Stimulated activated CD4-positive, alpha-beta T cell treated with anti-CD3 and anti-CD28 coated beads, TNF-alpha, amount 100 ng/mL, for 24 hours (primary cell): ENCODE results near the gene TP63.
"Not testable (repeated sequence)": the region's sequence is repeated elsewhere in the genome, so short reads cannot be mapped to it uniquely, and the experiment has no call there.

Source experiments
- DNase-seq, 3 experiments: peaks; one replicate each; pipeline ENCODE4 v3.0.0-alpha.2; 2020; ENCODE audit warnings: low read depth in 3 of 3

TP63 gene

DNA sequence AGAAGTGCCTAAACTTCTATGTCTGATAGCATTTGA, at the start of gene TP63:
TP63 (plus strand) TSS at position 17 of the 36 bp plus-strand sequence. CDS start 127 bp downstream, outside the sequence.
- no peak for DNase-seq

GRCh38 chr3:189582179-189582578, 49.0 kb upstream of the TP63 start:
- DNase-seq, result no peak

- no peak for DNase-seq
Measured at GRCh38 chr3:189584645-189585044, 46.5 kb upstream of the TP63 start.

GRCh38 chr3:189586941-189587663, 44.1 kb upstream of the TP63 start:
- no peak for DNase-seq

DNA sequence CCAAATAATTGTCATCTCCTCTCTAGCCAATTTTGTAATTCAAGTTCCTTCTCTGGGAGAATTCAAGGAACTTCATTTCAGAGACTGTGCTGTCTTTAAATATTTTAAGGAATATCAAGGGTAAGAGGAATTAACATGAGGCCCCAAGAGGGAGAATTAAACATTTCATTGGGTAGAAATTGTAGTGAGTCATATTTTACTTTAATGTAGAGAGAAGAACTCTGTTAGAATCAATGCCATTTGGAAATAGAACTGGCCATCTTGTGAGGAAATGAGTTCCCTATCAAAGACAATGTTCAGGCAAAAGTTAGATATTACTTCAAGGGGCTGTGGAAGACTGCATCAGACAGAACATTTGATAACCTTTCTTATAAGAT, 43.5 kb upstream of the TP63 start:
- no peak for DNase-seq

DNA sequence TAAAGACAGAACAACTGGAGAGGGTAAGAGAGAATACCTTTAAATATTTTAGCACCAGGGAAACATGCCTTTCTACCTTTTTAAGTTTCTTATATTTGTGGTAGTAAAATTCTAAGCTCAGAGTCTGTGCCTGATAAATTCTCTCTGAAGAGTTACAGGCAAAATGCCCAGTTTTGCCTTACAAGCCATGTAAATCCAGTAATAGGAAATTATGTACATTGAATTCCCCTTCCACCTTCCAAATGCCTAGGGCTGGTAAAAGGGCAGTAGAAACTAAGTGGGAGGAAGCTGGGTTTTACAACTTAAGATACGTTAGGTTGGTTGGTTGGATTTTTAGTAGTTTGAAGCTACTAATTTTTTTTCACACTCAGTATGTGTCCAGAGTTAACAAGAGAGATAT, 43.1 kb upstream of the TP63 start:
- DNase-seq, result no peak

DNA sequence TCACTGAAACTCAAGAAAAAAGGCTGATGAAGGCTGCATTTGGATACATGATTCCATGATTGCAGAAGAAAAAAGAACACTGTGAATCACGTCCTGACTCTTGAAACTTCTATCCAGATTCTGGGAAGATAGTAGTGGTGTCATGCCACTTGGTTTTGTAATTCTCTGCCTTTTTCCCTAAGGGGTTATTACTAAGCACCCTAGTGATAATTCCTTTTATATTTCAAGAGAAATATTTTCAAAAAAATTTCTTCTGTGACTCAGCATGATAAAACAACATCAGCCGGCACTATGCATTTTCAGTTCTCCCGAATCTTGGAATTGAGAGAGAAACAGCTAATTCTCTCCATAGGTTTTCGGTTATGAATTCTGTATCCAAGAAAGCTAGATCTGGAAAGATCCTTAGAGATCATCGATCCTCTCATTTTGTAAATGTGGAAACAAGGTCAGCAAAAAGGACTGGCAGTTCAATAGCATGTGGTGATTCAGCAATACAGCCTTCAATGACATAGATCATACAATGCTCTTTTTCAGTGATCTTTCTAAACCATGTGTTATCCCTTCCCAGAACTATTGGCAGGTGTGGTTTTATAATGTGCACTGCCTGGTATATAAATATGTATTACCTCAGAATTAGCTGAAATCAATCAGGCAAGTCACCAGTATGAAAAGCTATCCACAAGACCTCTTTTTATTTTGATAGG, 42.6 kb upstream of the TP63 start:
- no peak for DNase-seq

- DNase-seq, result no peak
Measured at GRCh38 chr3:189589179-189589569, 42.0 kb upstream of the TP63 start.

DNA sequence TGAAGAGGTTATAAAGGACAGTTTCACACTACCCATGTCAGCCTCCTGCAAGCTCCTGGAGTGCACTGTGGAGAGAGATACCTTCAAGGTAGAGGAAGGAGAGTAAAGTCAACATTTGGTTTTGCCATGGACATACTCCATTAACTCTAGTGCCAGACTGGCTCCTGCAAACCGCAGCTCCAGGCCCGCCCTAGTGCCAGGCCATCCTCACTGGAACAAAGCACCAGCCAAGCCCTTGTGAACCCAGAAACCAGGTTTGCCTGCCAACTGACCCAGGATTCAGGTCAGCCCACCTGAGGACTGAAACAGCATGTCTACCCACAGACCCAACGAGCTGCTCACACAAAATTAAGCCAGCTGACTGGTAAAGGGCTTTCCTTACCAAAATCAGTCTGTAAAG, 41.0 kb upstream of the TP63 start:
- no peak for DNase-seq

- no peak for DNase-seq
Measured at GRCh38 chr3:189593581-189593980, 37.6 kb upstream of the TP63 start.

DNA sequence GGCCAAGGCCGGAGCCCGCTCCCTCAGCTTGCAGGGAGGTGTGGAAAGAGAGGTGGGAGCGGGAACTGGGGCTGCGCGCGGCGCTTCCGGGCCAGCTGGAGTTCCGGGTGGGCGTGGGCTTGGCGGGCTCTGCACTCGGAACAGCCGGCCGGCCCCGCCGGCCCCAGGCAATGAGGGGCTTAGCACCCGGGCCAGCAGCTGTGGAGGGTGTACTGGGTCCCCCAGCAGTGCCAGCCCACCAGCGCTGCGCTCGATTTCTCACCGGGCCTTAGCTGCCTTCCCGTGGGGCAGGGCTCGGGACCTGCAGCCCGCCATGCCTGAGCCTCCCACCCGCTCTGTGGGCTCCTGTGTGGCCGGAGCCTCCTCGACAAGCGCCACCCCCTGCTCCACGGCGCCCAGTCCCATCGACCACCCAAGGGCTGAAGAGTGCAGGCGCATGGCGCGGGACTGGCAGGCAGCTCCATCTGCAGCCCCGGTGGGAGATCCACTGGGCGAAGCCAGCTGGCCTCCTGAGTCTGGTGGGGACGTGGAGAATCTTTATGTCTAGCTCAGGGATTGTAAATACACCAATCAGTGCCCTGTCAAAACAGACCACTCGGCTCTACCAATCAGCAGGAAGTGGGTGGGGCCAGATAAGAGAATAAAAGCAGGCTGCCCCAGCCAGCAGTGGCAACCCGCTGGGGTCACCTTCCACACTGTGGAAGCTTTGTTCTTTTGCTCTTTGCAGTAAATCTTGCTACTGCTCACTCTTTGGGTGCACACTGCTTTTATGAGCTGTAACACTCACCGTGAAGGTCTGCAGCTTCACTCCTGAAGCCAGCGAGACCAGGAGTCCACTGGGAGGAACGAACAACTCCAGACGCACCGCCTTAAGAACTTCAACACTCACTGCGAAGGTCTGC, 34.9 kb upstream of the TP63 start:
- DNase-seq, result not testable (repeated sequence)

DNA sequence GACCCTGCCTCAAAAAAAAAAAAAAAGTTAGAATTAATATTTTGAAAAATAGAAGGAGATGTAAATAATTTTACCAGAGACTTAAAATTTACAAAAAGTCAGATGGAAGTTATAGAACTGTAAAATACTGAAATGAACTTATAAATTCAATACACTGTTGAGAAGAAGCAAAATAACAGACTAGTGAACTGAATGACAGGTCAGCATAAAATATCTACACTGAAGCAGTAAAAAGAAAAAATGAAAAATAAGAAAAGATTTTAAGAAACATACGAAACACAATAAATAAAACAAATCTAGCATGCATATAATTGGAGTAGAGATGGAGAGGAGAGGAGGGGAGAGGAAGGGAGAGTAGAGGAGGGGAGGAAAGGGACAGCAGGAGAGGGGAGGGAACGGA, 33.3 kb upstream of the TP63 start:
- DNase-seq, result no peak

DNA sequence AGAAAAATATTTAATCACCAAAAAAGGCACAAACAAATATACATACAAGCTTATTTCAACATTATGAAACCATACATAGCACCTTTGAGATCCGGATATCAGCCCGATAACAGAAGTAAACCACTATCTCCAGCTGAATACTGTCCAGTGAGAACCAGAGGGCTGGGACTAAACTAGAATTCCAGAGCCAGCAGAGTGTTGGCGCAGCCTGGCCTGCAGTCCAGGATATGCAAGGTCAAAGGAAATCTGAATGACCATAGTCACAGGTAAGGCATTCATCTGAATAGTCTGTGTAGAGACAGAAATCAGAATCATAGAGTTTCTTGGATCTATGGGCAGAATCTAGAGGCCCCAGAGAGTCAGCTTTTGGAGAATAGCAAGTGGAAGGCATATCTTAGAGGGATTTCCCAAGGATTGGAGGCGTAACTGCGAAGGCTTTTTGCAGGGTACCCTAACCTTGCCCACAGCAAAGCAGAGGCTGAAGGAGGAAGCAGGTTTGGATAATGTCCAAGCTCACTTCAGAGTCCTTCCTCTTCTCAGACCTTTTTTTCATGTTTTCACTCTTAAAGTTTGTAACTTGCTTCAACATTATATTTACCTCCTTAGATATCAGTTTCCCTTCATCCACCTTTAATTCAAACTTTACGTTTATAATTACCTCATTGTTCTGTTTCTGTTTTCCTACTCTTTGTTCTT, 32.5 kb upstream of the TP63 start:
- no peak for DNase-seq

DNA sequence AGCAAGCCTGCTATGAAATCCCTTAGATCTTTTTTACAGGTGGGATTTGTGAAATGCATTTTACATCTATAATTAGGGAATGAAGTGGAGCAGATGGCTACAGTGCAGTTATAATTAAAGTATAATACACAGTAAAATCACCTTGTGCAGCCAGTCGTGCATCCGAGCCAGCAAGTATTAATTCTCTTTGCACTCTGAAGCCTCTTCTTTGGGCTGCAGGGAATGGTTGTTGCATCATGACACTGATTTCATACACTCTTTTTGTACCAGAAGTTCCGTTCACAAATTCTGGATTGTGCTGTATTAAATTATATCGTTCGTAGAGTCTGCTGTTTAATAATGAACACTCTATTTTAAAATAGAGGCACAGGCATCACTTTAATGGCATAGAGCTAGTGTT, 28.7 kb upstream of the TP63 start:
- DNase-seq, result no peak

- no peak for DNase-seq
Measured at GRCh38 chr3:189605717-189606116, 25.5 kb upstream of the TP63 start.

DNA sequence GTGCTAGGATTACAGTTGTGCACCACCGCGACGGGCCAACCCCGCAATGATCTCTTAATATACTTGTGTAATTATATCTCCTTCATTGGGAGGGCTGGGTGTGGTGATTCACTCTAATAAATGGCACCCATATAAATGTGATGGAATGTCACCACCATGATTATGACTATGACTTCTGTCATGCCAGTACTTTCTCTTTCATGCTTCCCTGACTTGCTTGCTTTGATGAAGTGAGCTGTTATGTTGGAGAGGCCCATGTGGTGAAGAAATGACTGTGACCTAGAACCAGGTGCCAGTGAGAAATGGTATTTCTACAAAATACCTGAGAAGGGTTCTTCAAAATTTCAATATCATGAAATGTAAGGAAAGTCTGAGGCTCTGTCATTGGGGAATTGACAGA, 24.4 kb upstream of the TP63 start:
- no peak for DNase-seq

DNA sequence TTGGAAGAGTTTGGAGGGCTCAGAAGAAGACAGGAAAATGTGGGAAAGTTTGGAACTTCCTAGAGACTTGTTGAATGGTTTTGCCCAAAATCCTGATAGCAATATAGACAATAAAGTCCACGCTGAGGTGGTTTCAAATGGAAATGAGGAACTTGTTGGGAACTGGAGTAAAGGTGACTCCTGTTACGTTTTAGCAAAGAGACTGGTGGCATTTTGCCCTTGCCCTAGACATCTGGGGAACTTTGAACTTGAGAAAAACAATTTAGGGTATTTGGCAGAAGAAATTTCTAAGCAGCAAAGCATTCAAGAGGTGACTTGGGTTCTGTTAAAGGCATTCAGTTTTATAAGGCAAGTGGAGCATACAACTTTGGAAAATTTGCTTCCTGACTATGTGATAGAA, 18.5 kb upstream of the TP63 start:
- not testable (repeated sequence) for DNase-seq

- no peak for DNase-seq
Measured at GRCh38 chr3:189613122-189613521, 18.1 kb upstream of the TP63 start.

- DNase-seq, result no peak
Measured at GRCh38 chr3:189621948-189622603, 9.1 kb upstream of the TP63 start.

DNA sequence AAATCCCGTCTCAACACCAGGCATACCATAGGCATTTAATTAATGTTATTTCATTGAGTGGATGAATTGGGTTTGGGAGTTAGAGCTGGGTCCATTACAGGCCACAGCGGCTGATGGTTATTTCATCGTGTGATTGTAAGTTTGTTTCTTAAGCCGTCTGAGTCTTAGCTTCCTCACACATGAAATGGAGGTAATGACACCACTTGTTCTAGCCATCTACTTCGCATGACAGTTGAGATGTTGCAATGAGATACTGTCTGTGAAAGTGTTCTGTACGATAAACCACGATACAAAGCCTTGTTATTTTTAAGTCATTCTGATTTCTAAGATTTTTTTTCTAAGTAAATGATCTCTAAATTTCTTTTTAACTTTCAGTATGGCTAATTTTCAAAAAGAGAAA, 8.6 kb upstream of the TP63 start:
- no peak for DNase-seq

GRCh38 chr3:189624130-189624529, 7.1 kb upstream of the TP63 start:
- DNase-seq, result no peak

- no peak for DNase-seq
Measured at GRCh38 chr3:189625071-189625470, 6.1 kb upstream of the TP63 start.
